Measurements from ENCODE around the gene PTGR3. TPM values are rescaled to one million over a fixed set of nuclear protein-coding genes. Genes with fewer than 3 reads are reported as not detected.

PTGR3 gene
- total and polyA plus RNA-seq, 2 of the 8 experiments (the other 6 are each of a cell fraction or from before 2014, with no cell fraction given): 2.0 to 3.6 TPM

DNA sequence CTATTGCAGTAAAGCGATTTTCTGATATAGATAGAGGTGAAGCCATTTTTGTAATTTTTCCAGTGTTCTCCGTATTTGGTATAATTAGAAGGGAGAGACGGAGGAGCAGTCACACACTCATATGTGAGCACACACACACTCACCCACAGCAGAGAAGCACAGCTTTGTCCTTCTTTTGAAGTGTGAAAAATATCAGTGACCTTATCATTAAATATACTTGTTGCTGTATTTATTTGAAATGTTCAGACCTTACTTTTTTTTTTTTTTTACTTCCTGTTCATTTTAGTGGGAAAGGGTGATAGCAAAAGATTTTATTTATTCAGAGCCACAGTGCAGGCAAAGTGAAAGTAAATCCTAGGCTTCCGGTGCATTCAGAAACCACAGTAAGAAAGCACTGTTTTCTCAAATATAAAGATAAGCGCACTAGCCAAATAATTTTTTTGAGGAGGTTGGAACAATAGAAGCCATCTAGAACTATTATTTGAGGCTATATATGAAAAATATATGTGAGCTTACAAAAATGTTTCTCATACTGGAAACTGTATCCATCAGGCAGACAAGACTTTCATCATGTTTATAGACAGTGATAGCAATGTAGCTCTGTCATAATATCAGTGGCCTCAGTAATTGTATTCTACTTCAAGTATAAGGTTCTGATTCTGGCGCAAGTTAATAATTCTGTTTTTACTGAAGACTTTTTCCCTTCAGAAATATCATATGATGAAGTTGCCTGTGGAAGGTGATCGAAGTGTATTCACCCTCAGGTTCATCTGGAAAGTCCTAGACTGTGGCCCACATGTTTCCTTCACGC, 38.9 kb upstream of the PTGR3 start (continued):
- TF ChIP-seq CBX8 (IDR thresholded peaks at IDR 0.05; ENCODE audit: borderline replicate concordance, low read depth, low read length): no peak

Measured in H1 (cell line).